Endometrial microvascular endothelial cells (primary cell): ENCODE data around the gene NSMCE3. TPM values are rescaled to one million over a fixed set of nuclear protein-coding genes. Genes with fewer than 3 reads are reported as not detected.

Experiments used
- in situ Hi-C: cut with HindIII; loops from 2 replicates; pipeline ENCODE4 v1.10.0; 2017; ENCODE audit warnings: low sequenced_read_pairs, low pct_unique_long_range_greater_than_20kb; ENCODE audit errors: inconsistent ontology term
- total RNA-seq: library from RNA; depleted of rRNA; stranded (reverse); fragments of >200 nt; gene quantifications from one replicate; pipeline ENCODE4 v1.2.3, GENCODE V29; 2015; ENCODE audit errors: inconsistent ontology term

The NSMCE3 gene
- 9.8 TPM for total RNA-seq

DNA sequence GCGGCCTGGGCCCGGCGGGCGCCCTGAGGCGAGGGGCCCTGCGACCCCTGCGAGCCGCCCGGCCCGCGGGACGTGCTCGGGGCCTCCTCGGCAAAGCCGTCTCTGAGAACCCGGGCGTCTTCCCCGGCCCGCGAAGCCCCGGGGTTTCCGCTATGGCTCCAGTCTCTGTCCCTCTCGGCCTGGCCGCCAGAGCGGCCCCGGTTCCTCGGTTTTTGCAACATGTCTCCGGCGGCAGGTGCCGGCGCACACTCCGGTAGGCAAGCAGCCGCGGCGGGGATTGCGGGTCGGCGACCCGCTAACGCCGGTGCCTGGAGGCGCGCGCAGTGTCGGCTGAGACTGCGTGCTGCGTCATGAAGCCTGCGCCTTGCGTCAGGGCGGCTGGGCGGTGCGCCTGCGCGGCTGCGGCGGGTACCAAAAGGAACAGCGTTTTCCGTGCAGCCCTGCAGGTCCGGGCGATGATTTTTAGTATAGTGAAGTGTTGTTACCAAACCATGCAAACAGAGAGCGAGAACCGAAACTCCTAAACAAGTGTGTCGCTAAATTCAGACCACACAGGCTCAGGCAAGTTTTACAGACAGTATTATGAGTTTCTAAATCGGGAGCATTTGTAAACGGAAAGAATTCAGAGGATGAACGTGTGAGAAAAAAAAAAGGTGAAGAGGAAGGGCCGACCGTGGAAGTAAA is at the start of gene NSMCE3:
Gene NSMCE3 (minus strand): TSS at position 338 of the 684 bp plus-strand sequence. CDS start 117 bp downstream, at position 221.
- in situ Hi-C loops, result no loop called here

DNA sequence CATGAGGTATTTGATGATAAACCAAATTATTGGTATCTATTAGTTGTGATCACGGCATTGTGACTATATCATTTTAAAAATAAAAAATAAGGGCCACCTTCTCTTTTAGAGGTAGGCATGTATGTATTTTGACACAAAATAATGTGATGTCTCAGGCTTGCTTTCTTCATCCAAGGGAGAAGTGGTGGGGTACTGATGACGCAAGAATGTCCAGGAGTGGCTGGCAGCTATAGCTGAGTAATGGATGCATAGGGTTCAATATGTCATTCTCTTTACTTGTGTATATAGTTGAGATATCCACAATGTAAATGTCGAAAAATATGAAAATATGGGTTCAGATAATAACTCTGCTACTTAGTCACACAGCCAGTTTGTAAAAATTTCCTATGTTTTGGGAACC is 46.8 kb upstream of the NSMCE3 start:
- in situ Hi-C loops, result no loop called here

DNA sequence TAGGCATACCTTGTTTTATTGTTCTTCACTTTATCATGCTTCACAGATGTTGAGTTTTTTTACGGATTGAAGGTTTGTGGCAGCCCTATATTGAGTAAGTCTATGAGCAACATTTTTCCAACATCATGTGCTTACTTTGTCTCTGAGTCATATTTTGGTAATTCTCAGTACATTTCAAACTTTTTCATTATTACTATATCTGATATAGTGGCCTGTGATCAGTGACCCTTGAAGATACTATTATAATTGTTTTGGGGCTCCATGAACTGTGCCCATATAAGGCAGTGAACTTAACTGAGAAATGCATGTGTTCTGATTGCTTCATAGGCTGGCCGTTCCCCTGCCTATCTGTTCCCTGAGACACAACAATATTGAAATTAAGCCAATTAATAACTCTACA is 42.8 kb upstream of the NSMCE3 start:
- in situ Hi-C loops, result no loop called here

- in situ Hi-C loops, result no loop called here
Measured at GRCh38 chr15:29311696-29312095, 42.1 kb upstream of the NSMCE3 start.

DNA sequence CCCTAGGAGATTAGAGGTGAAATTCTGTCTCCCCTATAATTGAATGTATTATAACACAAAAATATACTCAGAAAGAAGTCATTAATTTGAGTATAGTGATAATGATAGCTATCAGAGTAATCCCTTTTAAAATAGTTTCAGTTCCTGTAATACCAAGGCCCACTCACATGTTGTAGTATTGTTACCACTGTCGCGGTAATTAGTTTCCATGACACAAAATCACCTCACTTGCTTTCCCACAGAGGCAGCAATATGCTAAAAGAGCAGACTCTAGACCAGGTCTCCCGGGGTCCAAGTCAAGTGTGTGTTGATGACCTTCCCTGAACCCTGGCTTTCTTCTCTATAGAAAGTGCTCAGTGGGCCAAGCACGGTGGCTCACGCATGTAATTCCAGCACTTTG is 39.5 kb upstream of the NSMCE3 start:
- in situ Hi-C loops, result no loop called here

GRCh38 chr15:29308299-29308698 is 38.7 kb upstream of the NSMCE3 start:
- in situ Hi-C loops, result no loop called here

DNA sequence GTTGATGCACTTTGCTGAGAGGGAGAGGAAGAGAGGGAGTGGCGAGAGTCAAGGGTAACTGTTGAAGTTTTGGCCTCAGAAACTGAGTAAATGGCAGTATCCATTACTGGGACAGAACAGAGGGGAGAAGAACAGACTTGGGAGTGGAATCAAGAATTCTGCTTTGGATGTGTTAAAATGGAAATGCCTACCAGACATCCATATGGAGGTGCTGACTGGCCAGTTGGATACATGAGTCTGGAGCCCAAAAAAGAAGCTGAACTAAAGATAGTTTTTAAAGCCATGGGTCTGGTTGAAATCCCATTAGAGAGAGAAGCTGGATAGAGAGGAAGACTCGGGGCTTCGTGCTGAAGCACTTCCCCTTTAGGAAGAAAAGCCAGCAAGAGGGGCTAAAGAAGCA is 35.9 kb upstream of the NSMCE3 start:
- in situ Hi-C loops, result no loop called here

GRCh38 chr15:29302871-29303270 is 33.2 kb upstream of the NSMCE3 start:
- in situ Hi-C loops, result no loop called here

DNA sequence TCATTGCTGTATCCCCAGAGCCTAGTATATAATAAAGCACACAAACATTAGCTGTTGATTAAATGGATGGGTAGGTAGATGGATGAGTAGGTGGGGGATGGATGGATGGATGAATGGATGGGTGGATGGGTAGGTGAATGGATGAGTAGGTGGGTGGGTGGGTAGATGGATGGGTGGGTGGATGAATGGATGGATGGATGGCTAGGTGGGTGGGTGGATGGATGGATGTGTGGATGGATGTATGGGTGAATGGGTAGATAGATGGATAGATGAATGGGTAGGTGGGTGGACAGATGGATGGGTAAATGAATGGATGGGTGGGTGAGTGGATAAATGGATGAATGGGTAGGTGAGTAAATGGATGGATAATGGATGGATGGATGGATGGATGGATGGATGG is 30.2 kb upstream of the NSMCE3 start:
- in situ Hi-C loops, result no loop called here

- in situ Hi-C loops, result no loop called here
Measured at GRCh38 chr15:29299331-29299730, 29.7 kb upstream of the NSMCE3 start.

DNA sequence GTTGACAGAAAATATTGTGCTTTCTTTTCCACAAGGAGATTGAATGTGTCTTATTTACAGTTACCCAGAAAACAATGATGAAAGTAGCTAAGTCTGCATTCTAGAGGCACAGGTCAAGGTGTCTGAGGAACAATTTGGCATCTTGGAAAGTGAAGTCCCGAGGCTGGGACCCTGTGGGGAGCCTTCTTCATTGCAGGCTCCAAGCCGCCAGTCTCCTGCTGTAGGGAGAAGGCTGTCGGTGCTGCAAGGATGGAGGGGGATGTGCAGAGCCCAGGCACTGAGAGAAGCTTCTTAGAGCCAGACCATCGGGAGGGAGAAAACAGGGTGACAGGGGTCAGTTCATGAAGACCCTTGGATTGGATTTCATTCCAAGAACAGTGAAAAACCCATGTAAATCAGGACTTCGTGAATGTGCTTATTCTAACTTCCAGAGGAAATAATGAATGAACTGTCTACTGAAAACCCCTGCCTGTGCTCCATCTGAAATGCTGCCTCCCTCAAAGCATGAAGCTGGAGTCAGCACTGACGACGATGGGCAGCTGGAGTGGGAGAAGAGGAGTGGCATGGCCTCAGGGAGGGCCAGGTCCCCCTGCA is 25.2 kb upstream of the NSMCE3 start:
- in situ Hi-C loops, result no loop called here

- in situ Hi-C loops, result no loop called here
Measured at GRCh38 chr15:29291067-29291845, 21.6 kb upstream of the NSMCE3 start.

GRCh38 chr15:29289173-29289572 is 19.6 kb upstream of the NSMCE3 start:
- in situ Hi-C loops, result no loop called here

DNA sequence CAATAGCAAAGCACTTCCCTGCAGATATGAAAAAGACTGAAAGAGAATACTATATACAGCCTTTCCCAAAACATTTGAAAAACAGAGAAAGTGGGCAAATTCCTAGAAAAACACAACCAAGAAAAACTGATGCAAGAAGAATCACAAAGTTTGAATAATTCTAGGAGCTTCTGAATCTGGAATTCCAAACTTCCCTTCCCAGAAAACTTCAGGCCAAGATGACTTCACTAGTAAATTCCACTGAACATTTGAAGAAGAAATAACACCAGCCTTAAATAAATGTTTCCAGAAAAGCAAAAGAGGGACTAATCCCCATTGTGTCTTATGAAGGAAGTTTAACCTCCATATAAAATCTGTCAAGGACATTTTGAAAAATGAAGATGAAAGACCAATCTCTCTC is 15.8 kb upstream of the NSMCE3 start:
- in situ Hi-C loops, result no loop called here

- in situ Hi-C loops, result no loop called here
Measured at GRCh38 chr15:29283381-29283780, 13.8 kb upstream of the NSMCE3 start.

DNA sequence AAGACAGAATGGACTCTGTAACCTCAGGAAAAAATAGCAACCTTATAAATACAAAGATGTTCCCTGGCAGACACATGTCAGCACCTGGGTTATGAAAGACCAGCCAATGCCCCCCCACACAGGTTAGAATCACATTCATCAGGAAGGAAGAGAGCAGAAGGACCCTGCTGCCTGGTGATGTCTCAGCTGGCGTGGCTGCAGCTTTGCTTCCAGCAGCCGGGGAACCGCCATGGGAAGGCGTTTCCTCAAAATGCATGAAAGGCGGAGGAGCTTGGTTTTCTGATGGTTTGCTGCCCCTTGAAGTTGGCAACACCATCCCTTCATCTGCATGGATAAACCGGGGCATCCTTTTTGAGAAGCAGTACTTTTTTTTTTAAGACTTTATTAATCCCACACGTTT is 10.9 kb upstream of the NSMCE3 start:
- in situ Hi-C loops, result no loop called here

DNA sequence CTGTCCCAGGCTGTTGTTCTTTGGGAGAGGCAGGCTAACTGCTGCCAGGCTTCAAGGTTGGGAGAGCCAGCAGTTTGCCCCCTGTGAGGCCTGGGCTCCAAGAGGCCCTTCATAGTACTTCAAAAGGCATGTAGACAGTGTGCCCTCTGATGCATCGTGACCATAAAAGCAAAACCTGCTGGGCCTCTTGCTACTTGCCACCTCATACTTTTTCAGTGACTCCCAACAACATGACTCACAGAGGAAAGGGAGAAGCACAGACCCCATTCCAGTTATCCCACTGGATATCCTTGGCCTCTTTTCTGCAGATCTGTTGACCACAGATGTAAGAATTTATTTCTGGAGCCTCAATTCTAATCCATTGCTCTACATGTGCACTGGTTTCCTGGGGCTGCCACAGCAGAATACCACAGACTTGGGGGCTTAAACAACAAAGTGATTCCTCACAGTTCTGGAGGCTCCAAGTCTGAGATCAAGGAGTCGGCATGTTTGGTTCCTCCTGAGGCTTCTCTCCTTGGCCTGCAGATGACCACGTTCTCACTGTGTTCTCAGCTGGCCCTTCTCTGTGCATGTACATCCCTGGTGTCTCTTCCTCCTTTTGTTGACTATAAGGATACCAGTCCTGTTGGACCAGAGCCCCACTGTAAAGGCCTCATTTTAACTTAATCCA is 8.9 kb upstream of the NSMCE3 start:
- in situ Hi-C loops, result no loop called here

DNA sequence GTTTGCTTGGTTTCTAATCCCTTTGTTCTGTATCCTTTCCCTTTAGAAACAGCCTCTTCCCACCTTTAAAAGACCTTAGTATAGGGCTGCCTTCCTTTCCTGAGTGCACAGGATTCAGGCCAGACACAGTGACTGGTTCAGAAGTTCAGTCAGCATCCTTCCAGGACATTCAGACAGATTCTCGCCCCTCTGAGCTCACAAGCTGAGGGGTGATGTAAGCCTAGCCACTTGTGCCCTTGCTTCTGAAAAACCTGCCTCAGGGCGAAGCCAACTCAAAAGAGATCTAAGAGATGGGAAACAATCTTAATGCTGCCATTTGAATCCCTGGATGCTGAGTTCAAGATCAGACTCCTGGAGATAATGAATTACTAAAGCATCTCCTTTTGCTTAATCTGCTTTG is 6.7 kb upstream of the NSMCE3 start:
- in situ Hi-C loops, result no loop called here

- in situ Hi-C loops, result no loop called here
Measured at GRCh38 chr15:29275855-29276254, 6.2 kb upstream of the NSMCE3 start.

GRCh38 chr15:29274946-29275345 is 5.3 kb upstream of the NSMCE3 start:
- in situ Hi-C loops, result no loop called here
